Sigmoid colon (tissue), 7 donors: Measurements from ENCODE around the gene FUT8. TPM values are rescaled to one million over a fixed set of nuclear protein-coding genes. Genes with fewer than 3 reads are reported as not detected.

Experiments
- DNase-seq: peaks from one replicate; pipeline ENCODE4 v3.0.0-alpha.2; 2019
- H3K27ac ChIP-seq, 4 donors: fragments of 200-600 bp; sonication (generic); one replicate each; pipeline ENCODE4 v1.5.1; 2016 to 2019; ENCODE audit warnings: mild to moderate bottlenecking in 1 of 4
- H3K27me3 ChIP-seq, 3 donors: fragments of 200-600 bp; sonication (generic); one replicate each; pipeline ENCODE4 v1.5.1; 2019; ENCODE audit warnings: mild to moderate bottlenecking in 1 of 3
- H3K36me3 ChIP-seq, 4 donors: fragments of 200-600 bp; sonication (generic); one replicate each; pipeline ENCODE4 v1.5.1; 2016 to 2019
- H3K4me1 ChIP-seq, 4 donors: fragments of 200-600 bp; sonication (generic); one replicate each; pipeline ENCODE4 v1.5.1; 2017 to 2019
- H3K4me3 ChIP-seq, 4 donors: fragments of 200-600 bp; sonication (generic); one replicate each; pipeline ENCODE4 v1.5.1; 2017 to 2019; ENCODE audit warnings: mild to moderate bottlenecking in 2 of 4, moderate library complexity in 1 of 4
- H3K9me3 ChIP-seq, 4 donors: fragments of 200-600 bp in 3 of 4; sonication (generic) in 3 of 4; one replicate each; pipeline versions ENCODE4 v1.5.1 to v1.6.1; 2013 to 2019
- CTCF ChIP-seq, 4 experiments: fragments of 450-650 bp in 3 of 4; fragments of 200-600 bp in 1 of 4; IDR thresholded peaks; one replicate each; pipeline ENCODE4 v1.5.1; 2016 to 2019; ENCODE audit warnings: antibody characterized with exemption in 4 of 4, mild to moderate bottlenecking in 3 of 4, moderate library complexity in 2 of 4
- EP300 ChIP-seq, 4 donors: sonication (generic); formaldehyde crosslinking; IDR thresholded peaks; one replicate each; pipeline ENCODE4 v1.6.1; 2017; ENCODE audit warnings: antibody characterized with exemption in 4 of 4
- POLR2A ChIP-seq, 2 donors: fragments of 450-650 bp; IDR thresholded peaks; one replicate each; pipeline ENCODE4 v1.6.1; 2016; ENCODE audit warnings: antibody characterized with exemption in 2 of 2, mild to moderate bottlenecking in 2 of 2, moderate library complexity in 2 of 2
- POLR2AphosphoS5 ChIP-seq, 4 donors: sonication (generic); formaldehyde crosslinking; IDR thresholded peaks; one replicate each; pipeline ENCODE4 v1.6.1; 2017; ENCODE audit warnings: antibody characterized with exemption in 4 of 4
- WGBS, 2 donors: extraction: QIAGEN DNeasy Blood & Tissue Kit; methylation state at CpG; one replicate each; pipeline ENCODE4 v1.1.7; 2013; 5-methylcytosine and 5-hydroxymethylcytosine counted together
- intact Hi-C: fragments of 100-400 bp; cut with DNase I; formaldehyde crosslinking; loops from one replicate; pipeline ENCODE4 v1.15.1; 2023
- polyA plus RNA-seq, 3 donors: library from polyadenylated mRNA; stranded (reverse); fragments of 200-250 nt; gene quantifications; one replicate each; pipeline ENCODE4 v1.2.3, GENCODE V29; 2013
- total RNA-seq, 4 donors: library from RNA; depleted of rRNA; stranded (reverse); fragments of >200 nt; gene quantifications; one replicate each; pipeline ENCODE4 v1.1.0, GENCODE V29; 2016
- donor health status: healthy with polysubstance abuse.
- donor health status: Bipolar disorder and iron deficiency.
- donor health status: healthy.

FUT8 gene
- total and polyA plus RNA-seq, 7 donors, result 2.5 to 53.9 (median 22.0) TPM

- DNase-seq, result no peak
- intact Hi-C loops, result no loop called here
- TF ChIP-seq EP300 (IDR thresholded peaks at IDR 0.05) (no peak), POLR2A (IDR thresholded peaks at IDR 0.05) (no peak), POLR2AphosphoS5 (IDR thresholded peaks at IDR 0.05) (no peak), CTCF (IDR thresholded peaks at IDR 0.05) (no peak)
- H3K27ac ChIP-seq, result peak overlapping the region in 1 of 4 donors; percentile 32
- WGBS, 2 donors, result 63 to 74% methylated on average over 1 of the region's 1 CpG
- H3K36me3 ChIP-seq, result no peaks in the 10 kb centered on the region
- H3K9me3 ChIP-seq, result no peaks in the 10 kb centered on the region
- no peaks in the 10 kb centered on the region for H3K27me3 ChIP-seq
- peaks cover 0 to 18% (median 0%) of the 10 kb centered on the region in 4 donors for H3K4me1 ChIP-seq
- no peak overlapping the region for H3K4me3 ChIP-seq
Observed at GRCh38 chr14:65580973-65581372, 168.4 kb downstream of the FUT8 start.

- WGBS, 2 donors, result 77 to 83% methylated on average over 3 of the region's 3 CpGs
- peak overlapping the region in 1 of 4 donors; percentile 32 for H3K27ac ChIP-seq
- no peak for DNase-seq
- intact Hi-C loops, result no loop called here
- H3K9me3 ChIP-seq, result no peaks in the 10 kb centered on the region
- TF ChIP-seq POLR2A (IDR thresholded peaks at IDR 0.05) (no peak), POLR2AphosphoS5 (IDR thresholded peaks at IDR 0.05) (no peak), CTCF (IDR thresholded peaks at IDR 0.05) (no peak), EP300 (IDR thresholded peaks at IDR 0.05) (no peak)
- no peaks in the 10 kb centered on the region for H3K27me3 ChIP-seq
- H3K4me1 ChIP-seq, result peaks cover 0 to 18% (median 0%) of the 10 kb centered on the region in 4 donors
- H3K4me3 ChIP-seq, result no peak overlapping the region
- no peaks in the 10 kb centered on the region for H3K36me3 ChIP-seq
Observed at GRCh38 chr14:65581378-65581777, 168.8 kb downstream of the FUT8 start.

DNA sequence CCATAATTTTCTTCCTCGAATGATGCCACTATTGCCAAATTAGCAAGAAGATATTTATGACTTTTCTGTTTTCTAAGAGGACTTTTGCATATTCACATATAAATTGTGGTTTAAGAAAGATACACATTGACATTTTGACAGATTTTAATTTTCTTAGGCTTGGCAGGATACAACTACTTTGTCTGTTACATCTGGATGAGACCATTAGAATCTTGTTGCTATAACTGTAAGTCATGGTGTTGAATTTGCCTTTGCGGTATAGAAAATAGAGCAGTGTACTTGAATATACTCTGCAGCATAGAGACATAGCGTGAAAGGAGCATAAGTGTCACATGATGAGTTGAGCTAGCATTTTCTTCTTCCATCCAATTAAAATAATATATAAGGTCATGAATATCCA is 169.3 kb downstream of the FUT8 start:
- DNase-seq, result no peak
- H3K27me3 ChIP-seq, result no peaks in the 10 kb centered on the region
- H3K4me1 ChIP-seq, result peaks cover 0 to 18% (median 0%) of the 10 kb centered on the region in 4 donors
- WGBS, 2 donors, result 92 to 93% methylated on average over 3 of the region's 3 CpGs
- no peaks in the 10 kb centered on the region for H3K36me3 ChIP-seq
- TF ChIP-seq POLR2A (IDR thresholded peaks at IDR 0.05) (no peak), EP300 (IDR thresholded peaks at IDR 0.05) (no peak), POLR2AphosphoS5 (IDR thresholded peaks at IDR 0.05) (no peak), CTCF (IDR thresholded peaks at IDR 0.05) (no peak)
- intact Hi-C loops, result no loop called here
- H3K9me3 ChIP-seq, result no peaks in the 10 kb centered on the region
- no peak overlapping the region for H3K4me3 ChIP-seq
- peak overlapping the region in 1 of 4 donors; percentile 32 for H3K27ac ChIP-seq

GRCh38 chr14:65585216-65585615 is 172.7 kb downstream of the FUT8 start:
- no peak for DNase-seq
- no peak overlapping the region for H3K4me3 ChIP-seq
- TF ChIP-seq CTCF (IDR thresholded peaks at IDR 0.05) (no peak), EP300 (IDR thresholded peaks at IDR 0.05) (no peak), POLR2AphosphoS5 (IDR thresholded peaks at IDR 0.05) (no peak), POLR2A (IDR thresholded peaks at IDR 0.05) (no peak)
- WGBS, 2 donors, result 68 to 83% methylated on average over 1 of the region's 1 CpG
- no peaks in the 10 kb centered on the region for H3K27me3 ChIP-seq
- intact Hi-C loops, result no loop called here
- peaks cover 0 to 29% (median 0%) of the 10 kb centered on the region in 4 donors for H3K4me1 ChIP-seq
- H3K9me3 ChIP-seq, result no peaks in the 10 kb centered on the region
- no peaks in the 10 kb centered on the region for H3K36me3 ChIP-seq
- no peak overlapping the region for H3K27ac ChIP-seq
